Adipocyte (in vitro differentiated cells): Measurements from ENCODE around the gene IRX2.

ENCODE experiments used
- DNase-seq: peaks from one replicate; pipeline ENCODE4 v3.0.0-alpha.2; 2015; ENCODE audit warnings: low read depth
- H3K27me3 ChIP-seq: replicated peaks from 2 replicates; pipeline ENCODE4 v1.7.0; 2013; ENCODE audit warnings: mild to moderate bottlenecking, low read length, moderate library complexity; ENCODE audit not compliant: control insufficient read depth, insufficient read depth
- H3K36me3 ChIP-seq: 2 replicates; pipeline ENCODE4 v1.7.0; 2013; ENCODE audit warnings: low read length, mild to moderate bottlenecking, moderate library complexity; ENCODE audit not compliant: control insufficient read depth, insufficient read depth, severe bottlenecking
- H3K4me1 ChIP-seq: 2 replicates; pipeline ENCODE4 v1.7.0; 2013; ENCODE audit warnings: mild to moderate bottlenecking, low read length, moderate library complexity; ENCODE audit not compliant: control insufficient read depth, insufficient read depth
- H3K4me3 ChIP-seq: 2 replicates; pipeline ENCODE4 v1.7.0; 2013; ENCODE audit warnings: mild to moderate bottlenecking, low read length, moderate library complexity
- H3K9ac ChIP-seq: 2 replicates; pipeline ENCODE4 v1.7.0; 2013; ENCODE audit warnings: mild to moderate bottlenecking, low read length, moderate library complexity
- H3K9me3 ChIP-seq: 2 replicates; pipeline ENCODE4 v1.7.0; 2013; ENCODE audit warnings: mild to moderate bottlenecking, low read length, moderate library complexity; ENCODE audit not compliant: control insufficient read depth

IRX2 gene

DNA sequence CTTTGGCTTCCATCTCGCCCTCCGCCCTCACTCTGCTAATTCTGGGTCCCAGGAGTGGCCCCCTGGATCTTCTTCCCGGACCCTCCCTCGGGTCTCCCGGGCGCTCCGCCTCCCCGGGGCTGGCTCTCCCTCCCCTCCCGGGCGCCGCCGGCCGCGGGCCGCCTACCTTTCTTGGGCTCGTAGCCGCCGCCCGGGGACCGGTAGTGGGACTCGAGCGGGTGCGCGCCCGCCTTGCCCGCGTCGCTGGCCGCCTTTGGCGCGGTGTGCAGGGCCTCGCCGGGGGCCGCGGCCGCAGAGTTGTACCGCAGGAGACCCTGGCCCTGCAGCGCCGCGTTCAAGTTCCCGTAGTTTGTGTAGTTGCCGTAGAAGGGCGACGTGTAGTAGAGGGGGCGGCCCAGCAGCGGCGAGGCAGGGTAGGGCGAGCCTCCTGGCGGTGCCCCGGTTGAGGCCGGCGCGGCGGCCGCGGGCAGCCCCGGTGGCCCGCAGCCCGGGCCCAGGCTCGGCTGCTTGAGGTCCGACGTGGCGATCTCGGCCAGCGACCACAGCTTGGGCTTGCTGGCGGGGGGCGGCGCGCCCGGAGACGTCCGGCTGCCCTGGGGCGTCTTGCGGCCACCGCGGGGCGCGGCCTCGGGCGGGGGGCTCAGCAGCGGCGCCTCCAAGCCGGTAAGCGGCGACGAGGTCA lies 3.2 kb downstream of the IRX2 start:
- no peaks in the 10 kb centered on the region for H3K27me3 ChIP-seq
- H3K36me3 ChIP-seq: peaks cover 4% of the 10 kb centered on the region
- H3K4me1 ChIP-seq: peaks cover 27% of the 10 kb centered on the region
- H3K9ac ChIP-seq: peak overlapping the region; percentile 63
- H3K9me3 ChIP-seq: no peaks in the 10 kb centered on the region
- peak overlapping the region; percentile 69 for H3K4me3 ChIP-seq
- DNase-seq: no peak

DNA sequence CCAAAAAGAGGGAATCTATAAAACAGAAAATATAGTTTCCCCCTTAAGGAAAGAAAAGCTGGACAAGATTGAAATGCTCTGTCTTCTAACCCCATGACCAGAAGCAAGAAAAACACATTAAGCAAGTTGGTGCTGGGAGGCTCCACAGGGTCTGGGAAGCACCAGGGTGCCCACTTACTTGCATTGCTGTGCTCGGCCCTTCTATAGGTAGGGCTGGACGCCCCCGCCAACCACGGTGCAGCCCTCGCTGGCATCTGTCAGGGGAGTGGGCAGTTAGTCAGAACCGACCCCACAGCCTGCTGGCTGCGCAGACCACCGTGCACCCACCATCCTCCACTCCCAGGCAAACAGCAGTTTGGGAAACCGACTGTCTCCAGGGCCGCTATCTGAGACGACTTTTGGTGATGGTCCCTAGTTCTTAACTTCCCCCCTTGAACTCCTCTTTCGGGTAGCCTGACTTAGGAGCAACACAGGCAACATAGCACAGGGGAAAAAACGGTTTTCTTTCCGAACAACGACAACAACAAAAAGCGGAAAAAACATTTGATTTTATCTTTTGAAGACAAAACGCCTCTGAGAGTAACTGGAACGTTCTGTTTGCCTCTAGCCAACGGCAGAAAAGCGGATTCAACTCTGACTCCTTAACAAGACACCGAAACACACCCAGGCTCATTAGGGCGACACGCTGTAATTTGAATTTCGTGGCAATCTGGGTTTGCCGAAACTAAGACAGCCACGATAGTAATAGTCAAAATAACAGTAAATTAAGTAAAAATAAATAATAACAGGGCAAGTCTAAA lies 3.9 kb downstream of the IRX2 start:
- Histone ChIP-seq H3K9ac (peak overlapping the region; percentile 63), H3K4me1 (peaks cover 21% of the 10 kb centered on the region), H3K4me3 (peak overlapping the region; percentile 69), H3K27me3 (no peaks in the 10 kb centered on the region), H3K36me3 (peaks cover 4% of the 10 kb centered on the region), H3K9me3 (no peaks in the 10 kb centered on the region)
- DNase-seq: no peak

DNA sequence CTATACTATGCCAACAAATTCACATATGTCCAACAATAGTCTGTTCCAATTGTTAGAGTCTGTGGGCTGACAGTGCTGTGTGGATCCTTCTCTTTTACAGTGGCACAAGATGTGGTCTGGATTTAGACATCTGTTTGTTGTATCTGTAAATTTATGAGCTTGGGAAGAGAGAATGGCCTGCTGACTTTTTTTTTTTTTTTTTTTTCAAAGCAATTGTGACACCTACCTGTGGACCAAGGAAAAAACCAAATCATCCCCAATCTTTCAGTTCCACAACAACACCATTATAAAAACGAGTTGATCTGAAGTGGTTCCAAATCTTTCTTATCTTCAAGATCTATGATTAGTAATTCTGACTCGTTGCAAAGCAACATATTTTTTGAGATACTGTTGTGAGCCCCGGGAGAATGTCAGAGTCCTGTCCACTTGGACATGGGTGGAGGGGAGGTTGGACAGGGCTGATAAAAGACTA lies 4.9 kb downstream of the IRX2 start:
- H3K4me1 ChIP-seq: peaks cover 20% of the 10 kb centered on the region
- no peaks in the 10 kb centered on the region for H3K27me3 ChIP-seq
- H3K4me3 ChIP-seq: no peak overlapping the region
- H3K9ac ChIP-seq: no peak overlapping the region
- no peak for DNase-seq
- H3K9me3 ChIP-seq: no peaks in the 10 kb centered on the region
- peaks cover 4% of the 10 kb centered on the region for H3K36me3 ChIP-seq

DNA sequence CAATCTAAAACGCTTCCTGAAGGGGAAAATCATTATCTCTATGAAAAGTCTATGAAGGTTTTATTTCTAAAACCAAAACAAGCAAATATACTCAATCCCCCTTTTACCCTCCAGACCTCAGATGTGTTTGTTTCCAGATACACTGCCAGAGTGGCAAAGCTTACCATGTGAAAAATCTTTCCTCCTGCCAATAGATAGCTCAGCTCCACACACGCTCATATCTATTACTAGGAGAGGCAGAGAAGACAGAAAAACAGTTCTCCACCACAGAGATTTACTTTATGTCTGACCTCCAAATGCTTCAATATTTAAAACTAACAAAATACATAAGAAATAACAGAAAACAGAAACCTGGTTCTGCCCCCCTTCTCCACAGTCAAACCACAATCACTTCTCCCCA lies 7.0 kb downstream of the IRX2 start:
- Histone ChIP-seq H3K9me3 (no peaks in the 10 kb centered on the region), H3K4me3 (no peak overlapping the region), H3K4me1 (peaks cover 19% of the 10 kb centered on the region), H3K9ac (no peak overlapping the region), H3K27me3 (no peaks in the 10 kb centered on the region), H3K36me3 (peaks cover 4% of the 10 kb centered on the region)
- no peak for DNase-seq

DNA sequence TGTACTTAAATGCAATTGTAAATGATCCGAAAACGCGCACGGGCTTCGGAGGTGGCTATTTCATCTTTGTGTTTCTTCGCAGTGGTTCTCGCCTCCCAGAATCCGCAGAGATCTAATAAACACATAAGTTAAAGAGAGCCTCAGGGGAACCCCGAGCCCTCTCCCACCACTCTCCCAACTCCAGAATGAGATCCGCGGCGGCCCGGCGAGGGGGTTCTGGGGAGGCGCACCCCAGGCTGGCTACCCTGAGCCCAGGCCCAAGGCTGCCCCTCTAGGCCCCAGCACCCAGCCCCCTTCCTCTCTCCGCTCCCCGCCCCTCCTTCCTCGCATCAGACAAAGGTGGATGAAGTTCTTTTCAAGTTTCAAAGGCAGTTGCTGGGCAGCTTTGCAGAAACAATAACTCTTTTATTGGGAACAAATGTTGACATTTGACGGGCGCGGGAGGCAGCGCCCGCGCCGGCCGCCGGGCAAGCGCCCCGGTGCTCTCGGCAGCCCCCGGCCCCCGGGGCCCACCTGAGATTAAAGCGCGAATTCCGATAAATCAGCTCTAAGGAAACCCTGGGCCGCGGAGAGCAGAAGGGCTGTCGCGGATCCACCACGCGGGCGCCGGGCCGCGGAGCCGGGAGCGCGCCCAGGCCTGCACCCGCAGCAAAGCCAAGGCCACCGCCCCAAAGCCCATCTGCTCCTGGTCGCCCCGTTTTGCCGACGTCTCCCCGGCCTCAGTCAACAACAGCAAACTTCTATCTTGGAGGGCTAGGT lies 8.4 kb downstream of the IRX2 start:
- DNase-seq: no peak
- H3K9me3 ChIP-seq: no peaks in the 10 kb centered on the region

DNA sequence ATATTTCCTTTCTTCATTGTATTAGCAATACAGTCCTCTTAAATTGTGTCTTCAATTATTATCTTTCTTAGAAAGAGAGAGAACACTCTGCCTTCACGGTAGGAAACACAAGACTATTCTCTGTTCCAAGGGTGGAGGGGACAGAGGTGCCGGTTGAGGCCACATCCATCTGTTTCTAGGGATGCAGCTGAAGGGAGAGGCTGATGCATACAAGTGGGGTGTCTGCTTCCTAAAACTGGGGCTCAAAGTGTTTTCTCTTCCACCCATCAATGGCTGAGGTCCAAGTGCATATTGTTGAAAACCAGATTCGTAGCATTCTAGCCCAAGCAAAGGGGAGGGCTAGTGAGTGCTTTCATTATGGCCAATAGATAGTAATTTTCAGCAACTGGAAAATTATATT lies 9.5 kb downstream of the IRX2 start:
- Histone ChIP-seq H3K36me3 (peaks cover 1% of the 10 kb centered on the region), H3K9ac (peak overlapping the region; percentile 3), H3K4me1 (peaks cover 15% of the 10 kb centered on the region), H3K4me3 (no peak overlapping the region), H3K27me3 (no peaks in the 10 kb centered on the region), H3K9me3 (no peaks in the 10 kb centered on the region)
- no peak for DNase-seq

More for the DNA sequence above, 8.4 kb downstream of the IRX2 start:
- Histone ChIP-seq H3K4me1 (peaks cover 18% of the 10 kb centered on the region), H3K9ac (no peak overlapping the region), H3K4me3 (no peak overlapping the region), H3K27me3 (no peaks in the 10 kb centered on the region), H3K36me3 (peaks cover 4% of the 10 kb centered on the region)

DNA sequence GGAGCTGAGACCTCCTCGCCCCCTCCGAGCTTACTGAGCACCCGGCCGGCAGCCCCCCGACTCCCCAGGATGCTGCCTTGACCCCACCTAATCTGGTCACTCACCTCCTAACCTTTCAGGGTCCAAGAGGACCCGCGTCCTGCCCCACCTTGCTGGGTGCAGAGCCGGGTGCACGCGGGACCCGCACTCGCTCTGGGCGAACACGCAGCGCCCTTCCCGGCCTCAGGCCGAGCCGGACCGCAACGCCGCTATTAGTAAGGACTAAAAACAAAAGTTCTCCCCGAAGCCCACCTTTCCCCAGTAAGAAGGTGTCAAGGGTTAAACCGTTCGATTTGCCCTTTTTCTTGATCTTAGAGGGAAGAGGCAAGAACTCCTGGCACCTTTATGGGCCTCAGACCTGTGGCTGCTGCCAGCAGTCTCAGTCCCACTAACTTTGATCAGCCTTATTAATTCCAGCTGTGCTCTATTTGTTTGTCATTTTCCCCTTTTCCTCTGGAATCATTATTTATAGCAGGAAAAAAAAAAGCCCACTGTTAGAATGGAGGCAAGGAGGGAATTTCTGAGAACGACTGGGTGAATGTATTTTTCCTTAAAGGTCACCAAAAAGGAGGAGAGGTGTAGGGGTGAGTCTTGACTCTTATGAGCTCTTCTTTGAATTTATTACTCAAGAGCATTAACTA lies 10.5 kb downstream of the IRX2 start:
- Histone ChIP-seq H3K9me3 (peaks cover 3% of the 10 kb centered on the region), H3K36me3 (no peaks in the 10 kb centered on the region), H3K9ac (peak overlapping the region; percentile 31), H3K4me3 (no peak overlapping the region), H3K27me3 (no peaks in the 10 kb centered on the region), H3K4me1 (peaks cover 8% of the 10 kb centered on the region)
- no peak for DNase-seq

DNA sequence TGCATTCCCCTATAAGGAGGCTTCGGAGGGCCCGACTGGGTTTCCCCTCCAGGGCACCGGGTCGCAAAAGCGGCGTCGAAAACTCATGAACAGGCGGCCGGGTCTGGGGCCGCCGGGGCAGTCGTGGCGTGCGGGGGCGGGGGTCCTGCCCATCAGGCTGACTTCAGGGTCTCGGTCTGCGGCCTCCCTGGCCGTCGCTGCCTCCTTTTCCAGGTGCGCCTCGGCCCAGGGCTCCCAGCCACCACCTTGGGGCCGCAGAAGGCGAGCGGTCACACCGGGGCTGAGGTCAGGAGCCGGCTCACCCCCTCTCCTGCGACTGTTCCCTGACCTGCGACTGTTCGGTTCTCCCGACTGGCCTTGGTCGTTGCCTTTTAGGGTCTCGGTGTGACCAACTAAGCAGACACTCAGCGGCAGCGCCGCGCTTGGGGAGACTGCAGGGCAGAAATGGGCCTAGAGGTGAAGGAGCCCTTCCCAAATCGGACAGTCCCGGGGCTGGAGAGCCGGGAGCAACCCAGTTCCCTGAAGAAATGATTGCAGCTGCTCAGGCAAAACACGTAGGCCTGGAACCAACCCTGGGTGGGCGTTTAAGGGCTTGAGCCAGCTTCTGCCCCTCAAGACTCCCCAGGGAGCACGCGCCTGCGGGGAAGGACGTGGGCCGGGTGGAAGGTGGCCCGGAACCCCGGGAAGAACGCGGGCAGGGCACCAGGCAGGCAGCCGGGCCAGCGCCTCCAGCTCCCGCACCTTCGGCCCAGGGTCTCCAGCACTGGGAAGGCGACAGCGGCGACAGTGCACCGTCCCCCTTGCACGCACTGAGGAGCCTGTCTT lies 11.2 kb downstream of the IRX2 start:
- no peaks in the 10 kb centered on the region for H3K27me3 ChIP-seq
- peak overlapping the region; percentile 80 for H3K4me3 ChIP-seq
- peak overlapping the region; percentile 77 for H3K9ac ChIP-seq
- no peak for DNase-seq
- H3K9me3 ChIP-seq: peaks cover 3% of the 10 kb centered on the region
- H3K4me1 ChIP-seq: peaks cover 8% of the 10 kb centered on the region
- H3K36me3 ChIP-seq: no peaks in the 10 kb centered on the region

DNA sequence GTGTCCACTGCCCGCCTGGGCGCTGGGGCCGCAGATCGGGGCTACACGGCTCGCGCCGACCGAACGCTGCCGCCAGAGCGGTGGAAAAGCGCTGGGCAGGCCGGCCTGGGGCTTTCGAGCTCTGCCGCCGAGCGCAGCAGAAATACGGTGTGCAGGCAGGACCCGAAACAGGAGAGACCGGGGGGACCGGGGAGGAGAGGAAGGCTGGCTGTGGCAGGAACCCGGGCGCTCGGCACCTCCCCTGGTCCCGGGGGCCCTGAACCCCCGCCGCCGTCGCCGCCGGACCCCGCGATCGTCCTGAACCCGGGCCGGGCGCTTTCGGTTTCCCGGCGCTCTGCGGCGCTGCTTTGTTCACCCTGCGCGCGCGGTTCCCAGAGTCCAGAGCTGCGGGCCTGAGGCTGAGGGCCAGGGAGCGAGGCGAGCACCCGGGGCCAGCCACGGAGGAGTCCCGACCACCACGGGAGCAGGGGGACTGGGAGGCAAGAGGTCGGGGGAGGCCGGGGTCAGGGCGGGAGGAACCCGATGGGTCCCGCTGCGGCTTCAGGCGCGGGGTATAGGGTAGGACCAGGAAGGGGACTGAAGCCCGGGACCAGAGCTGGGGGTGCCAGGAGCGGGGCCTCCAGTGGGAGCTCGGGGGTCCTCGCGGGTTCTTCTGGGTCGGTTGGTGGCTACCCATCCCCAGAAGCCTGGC lies 12.0 kb downstream of the IRX2 start:
- Histone ChIP-seq H3K36me3 (no peaks in the 10 kb centered on the region), H3K9ac (peak overlapping the region; percentile 77), H3K9me3 (peaks cover 3% of the 10 kb centered on the region), H3K27me3 (no peaks in the 10 kb centered on the region), H3K4me3 (peak overlapping the region; percentile 80), H3K4me1 (peaks cover 8% of the 10 kb centered on the region)
- DNase-seq: no peak
